Measurements from ENCODE around the gene RSPO1.
"Not testable (repeated sequence)": the region's sequence is repeated elsewhere in the genome, so short reads cannot be mapped to it uniquely, and the experiment has no call there.

The RSPO1 gene, protein sequence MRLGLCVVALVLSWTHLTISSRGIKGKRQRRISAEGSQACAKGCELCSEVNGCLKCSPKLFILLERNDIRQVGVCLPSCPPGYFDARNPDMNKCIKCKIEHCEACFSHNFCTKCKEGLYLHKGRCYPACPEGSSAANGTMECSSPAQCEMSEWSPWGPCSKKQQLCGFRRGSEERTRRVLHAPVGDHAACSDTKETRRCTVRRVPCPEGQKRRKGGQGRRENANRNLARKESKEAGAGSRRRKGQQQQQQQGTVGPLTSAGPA

GRCh38 chr1:37634244-37634991, at the start of gene RSPO1:
RSPO1 (minus strand) TSS chr1:37634892; CDS start chr1:37629661, 5,231 bp downstream.
- no peak for DNase-seq

DNA sequence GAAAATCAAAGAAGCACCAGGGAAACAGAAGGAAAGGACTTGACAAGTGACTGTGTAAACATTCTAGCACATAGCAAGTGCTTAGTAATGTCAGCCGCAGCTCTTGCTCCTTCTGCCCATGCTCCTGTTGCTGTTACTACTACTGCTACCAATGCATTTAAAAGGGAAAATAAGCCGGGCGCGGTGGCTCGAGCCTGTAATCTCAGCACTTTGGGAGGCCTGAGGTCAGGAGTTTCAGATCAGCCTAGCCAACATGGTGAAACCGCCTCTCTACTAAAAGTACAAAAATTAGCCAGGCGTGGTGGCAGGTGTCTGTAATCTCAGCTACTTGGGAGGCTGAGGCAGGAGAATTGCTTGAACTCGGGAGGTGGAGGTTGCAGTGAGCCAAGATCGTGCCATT, 49.5 kb upstream of the RSPO1 start:
- DNase-seq, result not testable (repeated sequence)

GRCh38 chr1:37682334-37682987, 47.8 kb upstream of the RSPO1 start:
- peak; percentile 72 to 79 for DNase-seq

GRCh38 chr1:37680933-37681332, 46.2 kb upstream of the RSPO1 start:
- DNase-seq, result no peak

DNA sequence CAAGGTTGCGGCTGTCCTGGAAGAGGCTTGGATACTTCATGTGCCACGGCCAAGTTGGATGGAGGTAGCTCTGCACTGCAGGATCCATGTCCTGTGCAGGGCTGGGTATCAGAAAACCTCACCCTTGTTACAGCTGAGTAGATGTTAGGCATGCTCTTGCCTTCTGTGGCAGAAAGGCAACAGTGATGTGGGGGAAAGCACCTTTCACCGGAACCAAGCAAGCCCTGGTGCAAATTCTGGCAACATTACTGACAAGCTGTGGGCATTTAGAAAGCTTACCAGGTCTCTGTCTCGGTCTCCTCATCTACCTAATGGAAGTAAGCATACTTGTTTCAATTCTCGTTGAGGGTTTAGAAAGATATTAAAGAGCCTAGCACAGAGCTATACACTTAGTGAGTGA, 43.1 kb upstream of the RSPO1 start:
- DNase-seq, result no peak

- DNase-seq, result no peak
Measured at GRCh38 chr1:37677143-37677439, 42.4 kb upstream of the RSPO1 start.

DNA sequence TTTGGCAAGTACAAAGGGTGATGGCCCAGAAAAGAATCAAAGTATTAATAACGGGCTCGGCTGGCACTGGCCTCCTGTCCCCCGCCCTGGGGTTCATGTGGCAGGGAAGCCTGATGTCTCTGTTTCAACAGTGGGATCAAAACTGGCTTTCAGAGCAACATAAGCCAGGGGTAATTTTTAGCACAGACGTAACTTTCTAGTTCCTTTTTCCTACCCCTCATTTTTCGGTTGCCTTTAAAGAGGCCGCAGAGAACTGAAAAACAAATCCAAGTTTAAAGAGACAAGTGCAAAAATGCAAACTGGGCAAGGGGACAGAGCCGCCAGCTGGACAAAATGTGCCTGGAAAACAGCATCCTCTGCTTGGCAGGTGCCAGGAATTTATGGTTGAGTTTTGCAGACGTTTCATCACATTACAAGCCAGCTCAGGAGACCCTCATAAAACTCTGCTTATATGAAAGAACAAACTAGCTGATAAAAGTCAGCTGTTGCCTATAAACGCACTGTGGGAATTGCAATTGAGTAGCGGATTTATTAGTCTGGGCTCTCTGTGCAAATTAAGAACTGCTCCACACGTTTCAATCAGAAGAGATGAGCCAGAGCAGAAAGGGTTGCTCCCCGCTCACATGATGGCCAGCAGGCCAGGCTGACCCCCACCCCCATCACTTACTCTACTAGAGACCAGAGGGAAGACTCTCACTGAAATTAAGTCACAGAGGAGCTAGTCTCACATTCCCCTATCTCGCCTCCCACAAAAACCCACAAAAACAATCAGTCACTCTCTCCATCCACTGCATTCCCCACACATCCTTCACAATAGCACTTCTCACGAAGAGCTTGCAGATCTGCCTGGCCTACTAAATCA, 41.8 kb upstream of the RSPO1 start:
- DNase-seq, result no peak

DNA sequence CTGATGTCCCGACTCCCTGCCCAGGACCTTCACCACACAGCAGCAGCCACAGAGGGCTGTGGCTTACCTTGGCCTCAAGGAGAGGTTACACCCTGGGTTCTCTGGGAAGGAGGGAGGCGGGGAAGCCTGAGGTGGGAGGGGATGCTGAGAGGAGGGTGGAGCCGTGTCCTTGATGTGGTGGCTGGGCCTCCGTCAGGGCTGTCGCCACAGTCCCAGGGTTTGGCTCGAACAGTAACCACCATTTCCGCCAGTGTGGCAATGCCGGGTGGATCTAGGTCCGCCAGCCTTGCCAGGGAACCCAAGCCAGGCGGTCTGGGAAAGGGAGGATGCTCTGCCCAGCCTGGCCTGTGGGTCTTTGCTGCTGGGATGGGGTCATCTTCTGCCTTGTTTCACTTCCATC, 39.2 kb upstream of the RSPO1 start:
- peak; percentile 44 to 72 for DNase-seq

DNA sequence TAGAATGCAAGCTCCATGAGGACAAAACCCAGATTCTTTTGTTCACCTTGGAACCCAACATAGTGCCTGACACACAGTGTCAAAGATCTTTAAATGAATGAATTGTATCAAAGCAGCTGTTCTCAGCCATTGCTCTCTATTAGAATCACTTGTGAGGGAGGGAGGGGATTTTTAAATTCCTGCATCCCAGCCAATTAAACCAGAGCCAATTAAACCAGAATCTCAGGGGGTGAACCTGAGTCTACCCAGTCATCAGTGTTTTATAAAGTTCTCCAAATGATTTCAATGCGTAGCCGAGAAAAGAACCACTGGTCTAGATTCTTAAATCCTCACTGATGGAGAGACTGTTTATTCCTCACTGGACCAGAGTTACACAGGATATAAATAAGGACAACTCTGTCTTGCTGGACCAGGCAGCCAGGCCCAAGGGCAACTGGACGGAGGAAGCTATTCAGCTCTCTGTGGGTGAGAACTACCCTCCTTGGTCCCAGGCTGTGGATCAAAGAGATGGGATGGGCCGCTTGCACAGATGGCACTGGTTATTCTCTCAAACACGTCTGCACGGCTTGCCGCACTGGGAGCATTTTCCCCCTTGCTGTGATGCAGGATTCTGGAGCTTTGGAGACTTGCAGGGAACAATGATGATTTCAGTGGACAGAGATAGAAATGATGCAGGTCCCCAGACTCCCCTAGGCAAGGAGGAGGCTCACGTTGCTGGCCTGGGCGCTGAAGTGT, 37.6 kb upstream of the RSPO1 start:
- DNase-seq, result no peak

- DNase-seq, result no peak
Measured at GRCh38 chr1:37671261-37671660, 36.6 kb upstream of the RSPO1 start.

- DNase-seq, result no peak
Measured at GRCh38 chr1:37670133-37670532, 35.4 kb upstream of the RSPO1 start.

- no peak for DNase-seq
Measured at GRCh38 chr1:37667023-37667671, 32.5 kb upstream of the RSPO1 start.

- no peak for DNase-seq
Measured at GRCh38 chr1:37666241-37666867, 31.7 kb upstream of the RSPO1 start.

DNA sequence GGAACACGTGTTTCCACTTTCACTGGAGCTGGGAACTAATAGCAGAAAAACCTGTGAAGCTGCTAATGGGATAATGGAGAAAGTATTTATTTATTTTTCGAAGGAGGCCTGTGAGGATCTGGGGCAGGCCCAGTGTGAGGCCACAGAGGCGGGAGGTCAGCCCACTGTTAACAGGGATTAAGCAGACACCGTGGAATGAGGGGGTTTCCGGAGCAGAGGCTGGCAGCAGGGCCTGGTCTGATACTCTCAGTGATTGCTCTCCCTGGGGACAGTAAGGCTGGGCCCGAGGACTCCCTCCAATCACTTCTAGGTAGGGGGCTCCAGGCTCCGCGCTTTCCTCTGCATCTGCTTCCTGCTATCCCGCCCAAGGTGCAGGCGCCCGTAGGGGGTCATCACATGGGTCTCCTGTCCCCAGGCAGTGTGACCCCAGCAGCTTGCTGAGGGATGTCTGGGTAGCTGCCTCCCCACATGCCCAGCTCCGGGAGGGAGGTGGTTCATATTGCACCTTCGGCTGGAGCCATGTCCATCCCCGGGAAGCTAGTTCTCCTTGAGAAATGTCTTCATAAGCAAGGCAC, 28.8 kb upstream of the RSPO1 start:
- DNase-seq, result no peak

GRCh38 chr1:37662031-37662755, 27.5 kb upstream of the RSPO1 start:
- DNase-seq, result no peak

DNA sequence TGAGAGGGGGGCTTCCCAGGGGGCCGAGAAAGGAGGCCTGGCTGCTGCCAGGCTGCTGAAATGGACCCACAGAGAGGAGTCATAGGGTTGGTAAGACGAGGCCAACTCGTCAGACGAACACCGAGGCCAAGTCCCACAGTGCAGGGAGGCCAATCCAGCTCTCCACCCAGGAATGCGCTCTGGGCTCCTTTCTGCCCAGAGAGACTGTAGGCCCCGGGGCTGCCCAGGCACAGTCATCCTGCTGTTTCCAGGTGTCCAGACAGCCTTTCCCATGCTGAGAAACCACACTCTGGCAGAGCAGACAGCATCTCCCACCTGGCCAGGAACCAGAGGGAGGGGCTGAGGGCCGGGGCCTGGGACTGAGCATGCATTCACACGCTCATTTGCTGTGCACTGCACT, 26.7 kb upstream of the RSPO1 start:
- DNase-seq, result no peak

DNA sequence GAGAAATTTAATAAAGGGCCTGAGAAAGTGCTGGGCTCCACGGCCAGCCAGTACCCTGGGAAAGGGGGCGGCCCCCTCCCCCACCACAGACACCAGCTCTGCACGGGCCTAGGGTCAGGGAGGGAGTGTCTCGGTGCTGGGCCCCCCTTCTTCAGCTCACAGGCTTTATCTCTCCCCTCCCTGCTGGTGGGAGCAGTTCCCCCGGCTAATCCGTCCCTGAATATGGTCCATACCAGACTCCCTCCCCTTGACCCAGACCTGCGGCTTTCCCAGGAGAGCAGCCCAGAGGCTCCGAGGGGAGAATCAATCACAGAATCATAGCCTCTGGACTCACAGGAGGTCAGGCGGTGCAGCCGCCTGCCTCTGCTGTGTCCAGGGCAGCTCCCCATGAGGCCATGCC, 26.0 kb upstream of the RSPO1 start:
- no peak for DNase-seq

- DNase-seq, result no peak
Measured at GRCh38 chr1:37658486-37658885, 23.8 kb upstream of the RSPO1 start.

- no peak for DNase-seq
Measured at GRCh38 chr1:37657620-37658412, 23.1 kb upstream of the RSPO1 start.

- no peak for DNase-seq
Measured at GRCh38 chr1:37656881-37657280, 22.2 kb upstream of the RSPO1 start.
